HG03457 (cell line): ENCODE results near the gene GLRA2.
"Not testable (repeated sequence)": the region's sequence is repeated elsewhere in the genome, so short reads cannot be mapped to it uniquely, and the experiment has no call there.

Source experiments
- ATAC-seq: cut with Tn5 transposase; IDR thresholded peaks from one replicate; pipeline ENCODE4 v1.9.1; 2021; ENCODE audit warnings: moderate number of reproducible peaks; ENCODE audit not compliant: unreplicated experiment

GLRA2 gene

GRCh38 chrX:14590693-14591424, 61.5 kb downstream of the GLRA2 start:
- ATAC-seq, result no peak

- no peak for ATAC-seq
Observed at GRCh38 chrX:14591976-14592375, 62.6 kb downstream of the GLRA2 start.

GRCh38 chrX:14594521-14594920, 65.2 kb downstream of the GLRA2 start:
- ATAC-seq, result no peak

GRCh38 chrX:14598330-14598729, 69.0 kb downstream of the GLRA2 start:
- no peak for ATAC-seq

- no peak for ATAC-seq
Observed at GRCh38 chrX:14607446-14607985, 78.2 kb downstream of the GLRA2 start.

- ATAC-seq, result not testable (repeated sequence)
Observed at GRCh38 chrX:14612450-14612849, 83.1 kb downstream of the GLRA2 start.

GRCh38 chrX:14616301-14616700, 87.0 kb downstream of the GLRA2 start:
- no peak for ATAC-seq

GRCh38 chrX:14616836-14617235, 87.5 kb downstream of the GLRA2 start:
- no peak for ATAC-seq

GRCh38 chrX:14618177-14618965, 89.0 kb downstream of the GLRA2 start:
- ATAC-seq, result no peak

- ATAC-seq, result no peak
Observed at GRCh38 chrX:14630733-14631132, 101.4 kb downstream of the GLRA2 start.

- ATAC-seq, result no peak
Observed at GRCh38 chrX:14641681-14642655, 112.6 kb downstream of the GLRA2 start.

GRCh38 chrX:14660970-14661369, 131.6 kb downstream of the GLRA2 start:
- ATAC-seq, result no peak

- ATAC-seq, result peak; percentile 30
Observed at GRCh38 chrX:14670819-14671218, 141.5 kb downstream of the GLRA2 start.

- ATAC-seq, result no peak
Observed at GRCh38 chrX:14672611-14673172, 143.4 kb downstream of the GLRA2 start.

- no peak for ATAC-seq
Observed at GRCh38 chrX:14673236-14673635, 143.9 kb downstream of the GLRA2 start.

- peak; percentile 94 for ATAC-seq
Observed at GRCh38 chrX:14673764-14674163, 144.4 kb downstream of the GLRA2 start.

GRCh38 chrX:14675500-14675899, 146.2 kb downstream of the GLRA2 start:
- ATAC-seq, result no peak

GRCh38 chrX:14676431-14676830, 147.1 kb downstream of the GLRA2 start:
- no peak for ATAC-seq

- ATAC-seq, result not testable (repeated sequence)
Observed at GRCh38 chrX:14688331-14688730, 159.0 kb downstream of the GLRA2 start.

GRCh38 chrX:14690553-14690952, 161.2 kb downstream of the GLRA2 start:
- no peak for ATAC-seq
